ENCODE data around the gene DOCK1.

GRCh38 chr10:127145173-127145572 is 239.9 kb downstream of the DOCK1 start:
- TF ChIP-seq CTCF (IDR thresholded peaks at IDR 0.05; ENCODE audit: low read length) (no peak), EZH2phosphoT487 (IDR thresholded peaks at IDR 0.05; ENCODE audit: low read length) (no peak)

Measured in MM.1S (cell line).